Esophagus (tissue), 2 donors: ENCODE measurements around the gene TRPM4. TPM values are rescaled to one million over a fixed set of nuclear protein-coding genes. Genes with fewer than 3 reads are reported as not detected.

Experiments used
- H3K27ac ChIP-seq, 2 donors: one replicate each; pipeline ENCODE4 v1.5.1; 2013; ENCODE audit warnings: low read depth in 2 of 2, mild to moderate bottlenecking in 2 of 2, inconsistent platforms in 1 of 2, low read length in 1 of 2, moderate library complexity in 1 of 2
- H3K27me3 ChIP-seq, 2 donors: one replicate each; pipeline ENCODE4 v1.6.1; 2013; ENCODE audit warnings: low read length in 2 of 2, control low read depth in 1 of 2, mild to moderate bottlenecking in 1 of 2; ENCODE audit not compliant: insufficient read depth in 2 of 2, control insufficient read depth in 1 of 2
- H3K36me3 ChIP-seq, 2 donors: one replicate each; pipeline ENCODE4 v1.6.1; 2013; ENCODE audit warnings: low read length in 1 of 2; ENCODE audit not compliant: control insufficient read depth in 2 of 2, insufficient read depth in 2 of 2
- H3K4me1 ChIP-seq, 2 donors: one replicate each; pipeline ENCODE4 v1.6.1; 2013; ENCODE audit warnings: low read length in 1 of 2; ENCODE audit not compliant: control insufficient read depth in 2 of 2, insufficient read depth in 2 of 2
- H3K4me3 ChIP-seq, 2 donors: one replicate each; pipeline ENCODE4 v1.5.1; 2013; ENCODE audit warnings: low read length in 2 of 2, mild to moderate bottlenecking in 2 of 2, low read depth in 1 of 2, moderate library complexity in 1 of 2
- H3K9me3 ChIP-seq, 2 donors: one replicate each; pipeline ENCODE4 v1.6.1; 2013; ENCODE audit warnings: mild to moderate bottlenecking in 2 of 2, low read depth in 1 of 2, low read length in 1 of 2, moderate library complexity in 1 of 2; ENCODE audit not compliant: control insufficient read depth in 2 of 2, insufficient read depth in 1 of 2
- WGBS, 2 donors: extraction: QIAGEN DNeasy Blood & Tissue Kit; methylation state at CpG; one replicate each; pipeline ENCODE4 v1.1.7; 2013; 5-methylcytosine and 5-hydroxymethylcytosine counted together
- polyA plus RNA-seq, 2 donors: library from polyadenylated mRNA; stranded (reverse); fragments of 200-250 nt; gene quantifications; one replicate each; pipeline ENCODE4 v1.2.3, GENCODE V29; 2013
- donor health status: healthy with polysubstance abuse.
- donor health status: Bipolar disorder and iron deficiency.

The TRPM4 gene
- 10 to 100 TPM; 11.4 to 43.7 TPM for polyA plus RNA-seq

- H3K4me1 ChIP-seq, result no peaks in the 10 kb centered on the region
- no peaks in the 10 kb centered on the region for H3K36me3 ChIP-seq
- H3K27me3 ChIP-seq, result no peaks in the 10 kb centered on the region
- 0 to 1% methylated on average over 41 of the region's 41 CpGs for WGBS, 2 donors
- peak within 1 kb of the TSS; percentile 76 to 85 for H3K27ac ChIP-seq
- H3K9me3 ChIP-seq, result peaks cover 0 to 3% of the 10 kb centered on the region in 2 donors
- peak within 1 kb of the TSS; percentile 66 to 89 for H3K4me3 ChIP-seq
These were observed at the start of gene TRPM4 for GRCh38 chr19:49157445-49158224. Gene TRPM4, plus strand, starts transcription at chr19:49157792. Its CDS starts 75 bp downstream, at chr19:49157867.

- H3K9me3 ChIP-seq, result no peaks in the 10 kb centered on the region
- no peak overlapping the region for H3K27ac ChIP-seq
- no peaks in the 10 kb centered on the region for H3K27me3 ChIP-seq
- H3K4me1 ChIP-seq, result peaks cover 0 to 4% of the 10 kb centered on the region in 2 donors
- 67 to 74% methylated on average over 5 of the region's 5 CpGs for WGBS, 2 donors
- H3K4me3 ChIP-seq, result no peak overlapping the region
- H3K36me3 ChIP-seq, result peaks cover 10 to 44% of the 10 kb centered on the region in 2 donors
These were observed 48.5 kb upstream of the TRPM4 start for GRCh38 chr19:49109051-49109450.

- Histone ChIP-seq H3K27ac (no peak overlapping the region), H3K36me3 (peaks cover 9 to 38% of the 10 kb centered on the region in 2 donors), H3K4me1 (peaks cover 0 to 4% of the 10 kb centered on the region in 2 donors), H3K4me3 (no peak overlapping the region), H3K9me3 (no peaks in the 10 kb centered on the region), H3K27me3 (no peaks in the 10 kb centered on the region)
- 81 to 88% methylated on average over 8 of the region's 8 CpGs for WGBS, 2 donors
These were observed 47.9 kb upstream of the TRPM4 start for GRCh38 chr19:49109569-49110233.

- H3K27me3 ChIP-seq, result no peaks in the 10 kb centered on the region
- 26 to 51% methylated on average over 3 of the region's 3 CpGs for WGBS, 2 donors
- no peak overlapping the region for H3K4me3 ChIP-seq
- H3K36me3 ChIP-seq, result peaks cover 4 to 32% of the 10 kb centered on the region in 2 donors
- no peaks in the 10 kb centered on the region for H3K9me3 ChIP-seq
- H3K27ac ChIP-seq, result no peak overlapping the region
- peaks cover 0 to 8% of the 10 kb centered on the region in 2 donors for H3K4me1 ChIP-seq
These were observed 47.0 kb upstream of the TRPM4 start for GRCh38 chr19:49110567-49110966.

GRCh38 chr19:49111218-49111998, 46.2 kb upstream of the TRPM4 start:
- Histone ChIP-seq H3K27ac (no peak overlapping the region), H3K4me1 (peaks cover 0 to 8% of the 10 kb centered on the region in 2 donors), H3K36me3 (peaks cover 4 to 29% of the 10 kb centered on the region in 2 donors), H3K9me3 (no peaks in the 10 kb centered on the region), H3K4me3 (no peak overlapping the region), H3K27me3 (no peaks in the 10 kb centered on the region)
- WGBS, 2 donors, result 77 to 80% methylated on average over 11 of the region's 11 CpGs

- WGBS, 2 donors, result 0 to 1% methylated on average over 30 to 66 of the region's 66 CpGs
- no peaks in the 10 kb centered on the region for H3K9me3 ChIP-seq
- H3K4me3 ChIP-seq, result peak within 1 kb of the TSS; percentile 71 to 75
- peaks cover 2 to 17% of the 10 kb centered on the region in 2 donors for H3K4me1 ChIP-seq
- H3K36me3 ChIP-seq, result peaks cover 0 to 4% of the 10 kb centered on the region in 2 donors
- H3K27ac ChIP-seq, result peak within 1 kb of the TSS; percentile 68 to 71
- no peaks in the 10 kb centered on the region for H3K27me3 ChIP-seq
These were observed 43.6 kb upstream of the TRPM4 start, which contains the start of gene LIN7B for GRCh38 chr19:49113762-49114629. Gene LIN7B, plus strand, starts transcription at chr19:49114370. Its CDS starts 35 bp downstream, at chr19:49114405.

- Histone ChIP-seq H3K27me3 (no peaks in the 10 kb centered on the region), H3K36me3 (peaks cover 0 to 2% of the 10 kb centered on the region in 2 donors), H3K9me3 (no peaks in the 10 kb centered on the region), H3K4me1 (peaks cover 2 to 17% of the 10 kb centered on the region in 2 donors), H3K4me3 (peak overlapping the region; percentile 71 to 75), H3K27ac (peak overlapping the region; percentile 68 to 71)
- WGBS, 2 donors, result 8 to 11% methylated on average over 61 to 68 of the region's 68 CpGs
These were observed 42.8 kb upstream of the TRPM4 start for GRCh38 chr19:49114630-49115363.

GRCh38 chr19:49116544-49116943, 41.0 kb upstream of the TRPM4 start:
- Histone ChIP-seq H3K36me3 (peaks cover 0 to 2% of the 10 kb centered on the region in 2 donors), H3K4me3 (no peak overlapping the region), H3K27ac (no peak overlapping the region), H3K27me3 (no peaks in the 10 kb centered on the region), H3K4me1 (peaks cover 2 to 17% of the 10 kb centered on the region in 2 donors), H3K9me3 (no peaks in the 10 kb centered on the region)
- WGBS, 2 donors, result 25 to 38% methylated on average over 1 of the region's 1 CpG
